Hepatocyte (in vitro differentiated cells): ENCODE measurements around the gene PARP12. TPM values are rescaled to one million over a fixed set of nuclear protein-coding genes. Genes with fewer than 3 reads are reported as not detected.
A peak's percentile ranks its signal among the peaks of the same experiment; 100 is the strongest.

Experiments used
- DNase-seq: peaks from one replicate; pipeline ENCODE4 v3.0.0-alpha.2; 2016; ENCODE audit warnings: low spot score
- H2AFZ ChIP-seq: fragments of 200-600 bp; sonication (generic); 2 replicates; pipeline ENCODE4 v1.6.0; 2016; ENCODE audit warnings: antibody characterized with exemption, mild to moderate bottlenecking
- H3K27ac ChIP-seq: fragments of 200-600 bp; sonication (generic); 2 replicates; pipeline ENCODE4 v1.5.1; 2016; ENCODE audit warnings: mild to moderate bottlenecking
- H3K27me3 ChIP-seq: fragments of 200-600 bp; sonication (generic); 2 replicates; pipeline ENCODE4 v1.6.1; 2016
- H3K36me3 ChIP-seq: fragments of 200-600 bp; sonication (generic); replicated peaks from 2 replicates; pipeline ENCODE4 v1.5.1; 2016; ENCODE audit warnings: low read depth; ENCODE audit not compliant: insufficient read depth
- H3K4me1 ChIP-seq: fragments of 200-600 bp; sonication (generic); 2 replicates; pipeline ENCODE4 v1.5.1; 2016; ENCODE audit warnings: mild to moderate bottlenecking, moderate library complexity; ENCODE audit not compliant: insufficient read depth
- H3K4me2 ChIP-seq: fragments of 200-600 bp; sonication (generic); 2 replicates; pipeline ENCODE4 v1.6.0; 2016
- H3K4me3 ChIP-seq: fragments of 200-600 bp; sonication (generic); 2 replicates; pipeline ENCODE4 v1.5.1; 2016; ENCODE audit warnings: mild to moderate bottlenecking
- H3K79me2 ChIP-seq: fragments of 200-600 bp; sonication (generic); 2 replicates; pipeline ENCODE4 v1.6.0; 2017; ENCODE audit warnings: mild to moderate bottlenecking
- H3K9me2 ChIP-seq: fragments of 200-600 bp; sonication (generic); replicated peaks from 2 replicates; pipeline ENCODE4 v1.6.0; 2017; ENCODE audit warnings: mild to moderate bottlenecking; ENCODE audit not compliant: insufficient read depth
- H3K9me3 ChIP-seq: fragments of 200-600 bp; sonication (generic); 2 replicates; pipeline ENCODE4 v1.5.1; 2016; ENCODE audit warnings: low read depth, mild to moderate bottlenecking
- H4K20me1 ChIP-seq: fragments of 200-600 bp; sonication (generic); 2 replicates; pipeline ENCODE4 v1.6.0; 2016; ENCODE audit warnings: mild to moderate bottlenecking; ENCODE audit not compliant: insufficient read depth, poor library complexity, severe bottlenecking
- CTCF ChIP-seq: fragments of 200-600 bp; sonication (generic); IDR thresholded peaks from 2 replicates; pipeline ENCODE4 v1.5.1; 2016; ENCODE audit warnings: antibody characterized with exemption, mild to moderate bottlenecking; ENCODE audit not compliant: poor library complexity
- EZH2 ChIP-seq: fragments of 200-600 bp; sonication (generic); IDR thresholded peaks from 2 replicates; pipeline ENCODE4 v1.6.1; 2016; ENCODE audit warnings: antibody characterized with exemption, mild to moderate bottlenecking, borderline replicate concordance
- EZH2phosphoT487 ChIP-seq: fragments of 200-600 bp; sonication (generic); IDR thresholded peaks from one replicate; pipeline ENCODE4 v1.6.1; 2018; ENCODE audit warnings: antibody characterized with exemption, mild to moderate bottlenecking, low read depth, moderate library complexity; ENCODE audit not compliant: unreplicated experiment, severe bottlenecking
- WGBS: methylation state at CpG from one replicate; pipeline ENCODE4 v1.1.6; 2016; ENCODE audit warnings: low lambda C conversion rate; ENCODE audit errors: missing lambda C conversion rate; 5-methylcytosine and 5-hydroxymethylcytosine counted together
- polyA plus RNA-seq: library from polyadenylated mRNA; unstranded; fragments of >200 nt; fragmentation: Nextera tagmentation; extraction: Ambion mirVana; gene quantifications from 2 replicates; pipeline ENCODE4 v1.2.1, GENCODE V29; 2016
- total RNA-seq: library from RNA; depleted of rRNA; stranded (reverse); fragments of >200 nt; gene quantifications from 2 replicates; pipeline ENCODE4 v1.2.3, GENCODE V29; 2014

The PARP12 gene
- total and polyA plus RNA-seq, 2 experiments from 2014 or later = 11.2 to 14.0 TPM

DNA sequence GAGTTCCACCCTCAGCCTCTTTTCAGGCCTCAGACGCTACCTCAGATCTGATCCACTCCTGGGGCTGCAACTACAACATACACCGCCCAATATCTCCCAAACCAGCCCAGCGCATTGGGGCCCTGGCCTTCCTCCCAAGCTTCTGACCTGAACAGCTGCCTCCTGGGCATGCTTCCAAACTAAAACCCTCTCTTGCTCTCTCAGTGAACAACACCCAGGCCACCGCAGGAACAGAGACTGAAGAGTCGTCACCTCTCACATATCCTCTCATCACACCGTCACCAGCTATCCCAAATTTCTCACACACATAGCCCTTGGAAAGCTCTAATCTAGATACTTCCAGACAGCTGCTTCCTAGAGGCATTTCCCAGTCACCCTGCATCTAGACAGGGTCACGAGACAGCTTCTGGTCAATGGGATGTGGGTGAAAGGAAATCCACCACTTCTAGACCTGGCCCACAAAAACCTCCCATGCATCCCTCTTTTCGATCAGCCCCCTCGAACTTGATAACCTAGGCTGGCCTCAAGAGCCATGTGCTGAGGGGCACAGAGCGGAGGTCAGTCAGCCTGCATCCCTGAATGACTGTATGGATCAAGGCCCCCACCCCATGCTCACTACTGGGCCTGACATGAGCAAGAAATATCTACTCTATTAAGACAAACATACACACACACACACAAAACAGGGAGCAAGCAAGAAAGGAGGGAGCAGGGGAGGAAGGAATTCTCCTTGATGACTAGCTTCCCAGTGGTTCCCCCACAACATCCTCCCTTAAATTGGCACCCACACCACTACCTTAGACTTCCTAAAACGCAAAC lies 1.8 kb downstream of the PARP12 start:
- Histone ChIP-seq H4K20me1 (no peaks in the 10 kb centered on the region), H3K9me2 (no peaks in the 10 kb centered on the region), H3K36me3 (no peaks in the 10 kb centered on the region), H2AFZ (no peak overlapping the region), H3K4me3 (no peak overlapping the region), H3K4me1 (peaks cover 25% of the 10 kb centered on the region), H3K79me2 (peaks cover 27% of the 10 kb centered on the region), H3K4me2 (peak overlapping the region; percentile 97), H3K27ac (no peak overlapping the region), H3K9me3 (no peaks in the 10 kb centered on the region), H3K27me3 (no peaks in the 10 kb centered on the region)
- DNase-seq = no peak
- TF ChIP-seq EZH2phosphoT487 = no peak
- TF ChIP-seq EZH2 = no peak
- TF ChIP-seq CTCF = no peak
- 89% methylated on average over 11 of the region's 11 CpGs for WGBS

GRCh38 chr7:140060243-140060630 lies 2.5 kb downstream of the PARP12 start:
- Histone ChIP-seq H4K20me1 (no peaks in the 10 kb centered on the region), H3K27ac (peak overlapping the region; percentile 16), H3K79me2 (peaks cover 27% of the 10 kb centered on the region), H3K9me3 (no peaks in the 10 kb centered on the region), H3K4me2 (peak overlapping the region; percentile 97), H2AFZ (no peak overlapping the region), H3K27me3 (no peaks in the 10 kb centered on the region), H3K9me2 (no peaks in the 10 kb centered on the region), H3K4me1 (peaks cover 25% of the 10 kb centered on the region), H3K36me3 (no peaks in the 10 kb centered on the region), H3K4me3 (no peak overlapping the region)
- 94% methylated on average over 3 of the region's 3 CpGs for WGBS
- TF ChIP-seq EZH2phosphoT487 (no peak), EZH2 (no peak)
- DNase-seq = no peak

- peak; percentile 66 for DNase-seq
- WGBS = 87% methylated on average over 12 of the region's 12 CpGs
- no peaks in the 10 kb centered on the region for H3K9me2 ChIP-seq
- H4K20me1 ChIP-seq = no peaks in the 10 kb centered on the region
- H3K4me2 ChIP-seq = peak overlapping the region; percentile 97
- H3K4me3 ChIP-seq = no peak overlapping the region
- peaks cover 27% of the 10 kb centered on the region for H3K79me2 ChIP-seq
- no peaks in the 10 kb centered on the region for H3K36me3 ChIP-seq
- H3K27ac ChIP-seq = no peak overlapping the region
- TF ChIP-seq CTCF (no peak), EZH2 (no peak), EZH2phosphoT487 (no peak)
- no peak overlapping the region for H2AFZ ChIP-seq
- no peaks in the 10 kb centered on the region for H3K9me3 ChIP-seq
- H3K27me3 ChIP-seq = no peaks in the 10 kb centered on the region
- H3K4me1 ChIP-seq = peaks cover 25% of the 10 kb centered on the region
Observed at GRCh38 chr7:140059273-140060242, 3.2 kb downstream of the PARP12 start.
